Right lobe of liver (tissue), 4 donors: ENCODE results near the gene CD226.

Experiments used
- POLR2A ChIP-seq: fragments of 450-650 bp; IDR thresholded peaks from one replicate; pipeline ENCODE4 v1.6.1; 2017; ENCODE audit warnings: antibody characterized with exemption, mild to moderate bottlenecking
- TF ChIP-seq, protein P1 (sequence below), 4 donors: fragments of 200-600 bp in 3 of 4; fragments of 450-650 bp in 1 of 4; IDR thresholded peaks; one replicate each; pipeline versions ENCODE4 v1.5.1 to v1.8.0; 2016 to 2022; ENCODE audit warnings: antibody characterized with exemption in 4 of 4, mild to moderate bottlenecking in 2 of 4
- donor health status: DM: no; HTN: no; CAD: no.
- donor health status: DM: no; HTN: no; CAD: no.
- donor health status: DM: no; HTN: yes; CAD: no.

GRCh38 chr18:69804776-69805501 lies 142.7 kb downstream of the CD226 start:
- TF ChIP-seq, protein P1, sequence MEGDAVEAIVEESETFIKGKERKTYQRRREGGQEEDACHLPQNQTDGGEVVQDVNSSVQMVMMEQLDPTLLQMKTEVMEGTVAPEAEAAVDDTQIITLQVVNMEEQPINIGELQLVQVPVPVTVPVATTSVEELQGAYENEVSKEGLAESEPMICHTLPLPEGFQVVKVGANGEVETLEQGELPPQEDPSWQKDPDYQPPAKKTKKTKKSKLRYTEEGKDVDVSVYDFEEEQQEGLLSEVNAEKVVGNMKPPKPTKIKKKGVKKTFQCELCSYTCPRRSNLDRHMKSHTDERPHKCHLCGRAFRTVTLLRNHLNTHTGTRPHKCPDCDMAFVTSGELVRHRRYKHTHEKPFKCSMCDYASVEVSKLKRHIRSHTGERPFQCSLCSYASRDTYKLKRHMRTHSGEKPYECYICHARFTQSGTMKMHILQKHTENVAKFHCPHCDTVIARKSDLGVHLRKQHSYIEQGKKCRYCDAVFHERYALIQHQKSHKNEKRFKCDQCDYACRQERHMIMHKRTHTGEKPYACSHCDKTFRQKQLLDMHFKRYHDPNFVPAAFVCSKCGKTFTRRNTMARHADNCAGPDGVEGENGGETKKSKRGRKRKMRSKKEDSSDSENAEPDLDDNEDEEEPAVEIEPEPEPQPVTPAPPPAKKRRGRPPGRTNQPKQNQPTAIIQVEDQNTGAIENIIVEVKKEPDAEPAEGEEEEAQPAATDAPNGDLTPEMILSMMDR (IDR thresholded peaks at IDR 0.05) = no peak
- TF ChIP-seq POLR2A = no peak
